ENCODE measurements around the gene KIAA0753.

Gene KIAA0753

GRCh38 chr17:6558932-6559752 is 81.4 kb downstream of the KIAA0753 start:
- TF ChIP-seq RAD21 (IDR thresholded peaks at IDR 0.05; ENCODE audit: low read depth) = peak; percentile 37; the same call in 1 of the 2 replicates
- TF ChIP-seq TEAD4 (IDR thresholded peaks at IDR 0.05) = no peak

DNA sequence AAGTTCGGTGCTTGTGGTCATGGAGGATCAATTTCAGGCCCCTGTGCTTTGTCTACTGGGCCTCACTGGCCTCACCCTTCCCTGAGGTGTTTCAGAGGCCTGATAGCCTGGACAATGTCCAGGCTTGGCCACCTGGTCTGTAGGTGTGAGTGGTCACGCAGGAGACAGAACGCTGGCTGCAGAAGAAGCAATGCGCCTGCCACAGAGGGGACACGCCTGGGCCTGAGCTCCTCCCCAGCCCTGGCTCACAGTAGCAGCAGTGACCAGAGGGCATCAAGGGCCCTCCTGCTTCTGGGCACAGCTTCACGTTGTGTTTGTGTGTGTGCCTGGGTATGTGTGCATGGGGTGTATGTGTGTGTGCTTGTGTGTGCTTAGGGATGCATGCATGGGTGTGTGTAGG is 82.2 kb downstream of the KIAA0753 start:
- TF ChIP-seq ZBTB7A (IDR thresholded peaks at IDR 0.05; ENCODE audit: low read depth) (no peak), NFIC (IDR thresholded peaks at IDR 0.05) (no peak), TCF12 (IDR thresholded peaks at IDR 0.05; ENCODE audit: low read depth) (no peak), TEAD4 (IDR thresholded peaks at IDR 0.05) (no peak), CREB1 (IDR thresholded peaks at IDR 0.05; ENCODE audit: low read depth) (no peak), TAF1 (IDR thresholded peaks at IDR 0.05; ENCODE audit: low read depth) (no peak), EGR1 (IDR thresholded peaks at IDR 0.05) (no peak), YY1 (IDR thresholded peaks at IDR 0.05; ENCODE audit: low read depth) (no peak), RAD21 (IDR thresholded peaks at IDR 0.05; ENCODE audit: low read depth) (no peak), CEBPB (IDR thresholded peaks at IDR 0.05) (no peak), EP300 (IDR thresholded peaks at IDR 0.05; ENCODE audit: borderline replicate concordance) (no peak), FOXM1 (IDR thresholded peaks at IDR 0.05; ENCODE audit: borderline replicate concordance, low read depth) (no peak)
- TF ChIP-seq, protein P1, sequence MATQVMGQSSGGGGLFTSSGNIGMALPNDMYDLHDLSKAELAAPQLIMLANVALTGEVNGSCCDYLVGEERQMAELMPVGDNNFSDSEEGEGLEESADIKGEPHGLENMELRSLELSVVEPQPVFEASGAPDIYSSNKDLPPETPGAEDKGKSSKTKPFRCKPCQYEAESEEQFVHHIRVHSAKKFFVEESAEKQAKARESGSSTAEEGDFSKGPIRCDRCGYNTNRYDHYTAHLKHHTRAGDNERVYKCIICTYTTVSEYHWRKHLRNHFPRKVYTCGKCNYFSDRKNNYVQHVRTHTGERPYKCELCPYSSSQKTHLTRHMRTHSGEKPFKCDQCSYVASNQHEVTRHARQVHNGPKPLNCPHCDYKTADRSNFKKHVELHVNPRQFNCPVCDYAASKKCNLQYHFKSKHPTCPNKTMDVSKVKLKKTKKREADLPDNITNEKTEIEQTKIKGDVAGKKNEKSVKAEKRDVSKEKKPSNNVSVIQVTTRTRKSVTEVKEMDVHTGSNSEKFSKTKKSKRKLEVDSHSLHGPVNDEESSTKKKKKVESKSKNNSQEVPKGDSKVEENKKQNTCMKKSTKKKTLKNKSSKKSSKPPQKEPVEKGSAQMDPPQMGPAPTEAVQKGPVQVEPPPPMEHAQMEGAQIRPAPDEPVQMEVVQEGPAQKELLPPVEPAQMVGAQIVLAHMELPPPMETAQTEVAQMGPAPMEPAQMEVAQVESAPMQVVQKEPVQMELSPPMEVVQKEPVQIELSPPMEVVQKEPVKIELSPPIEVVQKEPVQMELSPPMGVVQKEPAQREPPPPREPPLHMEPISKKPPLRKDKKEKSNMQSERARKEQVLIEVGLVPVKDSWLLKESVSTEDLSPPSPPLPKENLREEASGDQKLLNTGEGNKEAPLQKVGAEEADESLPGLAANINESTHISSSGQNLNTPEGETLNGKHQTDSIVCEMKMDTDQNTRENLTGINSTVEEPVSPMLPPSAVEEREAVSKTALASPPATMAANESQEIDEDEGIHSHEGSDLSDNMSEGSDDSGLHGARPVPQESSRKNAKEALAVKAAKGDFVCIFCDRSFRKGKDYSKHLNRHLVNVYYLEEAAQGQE (IDR thresholded peaks at IDR 0.05; ENCODE audit: low read depth) = no peak
- TF ChIP-seq, protein P2, sequence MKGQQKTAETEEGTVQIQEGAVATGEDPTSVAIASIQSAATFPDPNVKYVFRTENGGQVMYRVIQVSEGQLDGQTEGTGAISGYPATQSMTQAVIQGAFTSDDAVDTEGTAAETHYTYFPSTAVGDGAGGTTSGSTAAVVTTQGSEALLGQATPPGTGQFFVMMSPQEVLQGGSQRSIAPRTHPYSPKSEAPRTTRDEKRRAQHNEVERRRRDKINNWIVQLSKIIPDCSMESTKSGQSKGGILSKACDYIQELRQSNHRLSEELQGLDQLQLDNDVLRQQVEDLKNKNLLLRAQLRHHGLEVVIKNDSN (IDR thresholded peaks at IDR 0.05) = no peak
- TF ChIP-seq, protein P3, sequence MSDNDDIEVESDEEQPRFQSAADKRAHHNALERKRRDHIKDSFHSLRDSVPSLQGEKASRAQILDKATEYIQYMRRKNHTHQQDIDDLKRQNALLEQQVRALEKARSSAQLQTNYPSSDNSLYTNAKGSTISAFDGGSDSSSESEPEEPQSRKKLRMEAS (IDR thresholded peaks at IDR 0.05) = no peak

DNA sequence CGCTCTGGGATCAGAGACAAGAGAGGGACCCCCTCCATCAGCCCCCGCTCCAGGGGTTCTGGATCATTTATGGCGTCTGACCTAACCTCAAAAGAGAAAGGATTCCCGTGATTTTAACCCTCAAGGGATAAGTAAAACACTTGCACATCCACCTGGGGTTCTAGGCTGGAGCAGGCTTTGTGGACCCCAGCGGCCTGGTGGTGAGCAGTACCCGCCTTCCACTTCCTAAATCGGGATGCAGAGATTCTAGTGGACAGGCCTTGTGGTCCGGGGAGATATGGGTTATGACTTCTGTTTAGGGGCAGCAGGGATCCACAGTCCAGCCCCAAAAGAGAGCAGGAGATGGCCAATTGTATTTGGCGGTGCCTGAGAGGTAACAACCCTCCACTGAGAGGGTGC is 83.5 kb downstream of the KIAA0753 start:
- TF ChIP-seq EGR1 (IDR thresholded peaks at IDR 0.05) = no peak
- TF ChIP-seq, protein P3 (IDR thresholded peaks at IDR 0.05) = no peak
- TF ChIP-seq FOXM1 (IDR thresholded peaks at IDR 0.05; ENCODE audit: borderline replicate concordance, low read depth) = no peak
- no peak for TF ChIP-seq ZBTB7A (IDR thresholded peaks at IDR 0.05; ENCODE audit: low read depth)

DNA sequence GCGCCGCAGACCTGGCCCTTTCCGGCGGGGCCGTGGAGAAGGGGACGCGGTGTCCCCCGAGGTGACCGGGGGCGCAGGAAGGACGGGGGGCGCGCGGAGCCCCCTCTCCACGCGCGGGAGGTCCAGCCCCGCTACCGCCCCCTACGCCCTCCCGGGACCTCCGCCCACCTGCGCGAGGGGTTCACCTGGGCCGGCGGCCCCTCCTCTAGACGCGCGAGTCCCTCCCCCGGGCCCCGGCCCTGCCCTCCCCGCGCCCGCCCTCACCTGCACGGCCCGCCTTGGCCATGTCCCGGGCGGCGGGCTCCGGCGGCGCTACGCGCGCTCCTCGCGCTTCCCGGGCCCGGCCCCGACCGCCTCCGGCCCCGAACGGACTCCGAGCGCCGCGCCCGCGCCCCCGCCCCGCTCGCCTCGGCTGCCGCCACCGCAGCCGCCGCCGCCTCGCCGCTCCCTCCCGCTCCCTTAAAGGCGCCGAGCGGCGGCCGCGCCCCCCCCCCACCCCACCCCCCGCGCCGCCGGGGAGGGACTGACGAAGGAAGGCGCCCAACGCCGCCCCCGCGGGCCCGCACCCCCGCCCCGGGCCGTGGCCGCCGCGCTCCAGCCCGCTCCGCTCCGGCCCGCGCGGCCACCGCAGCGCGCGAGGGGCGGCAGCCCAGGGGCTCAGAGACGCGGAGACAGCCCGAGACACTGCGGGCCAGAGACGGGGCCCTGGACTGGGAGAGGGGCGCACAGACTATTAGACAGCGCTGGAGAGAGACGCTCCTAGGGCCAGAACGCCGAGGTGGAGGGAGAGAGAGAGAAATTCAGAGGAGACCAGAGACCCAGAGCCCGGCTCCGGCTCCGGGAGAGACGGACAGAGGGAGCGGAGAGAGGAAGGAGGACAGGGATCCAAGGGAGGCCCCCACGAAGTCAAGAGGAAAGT is 84.1 kb downstream of the KIAA0753 start, which contains the start of gene PITPNM3:
TSS of gene PITPNM3 (minus strand) at position 435 of the 919 bp plus-strand sequence. CDS start at position 286, 149 bp downstream.
- TF ChIP-seq CEBPB (IDR thresholded peaks at IDR 0.05) (no peak), ZBTB7A (IDR thresholded peaks at IDR 0.05; ENCODE audit: low read depth) (peak; percentile 86; the same call in 1 of the 2 replicates)

DNA sequence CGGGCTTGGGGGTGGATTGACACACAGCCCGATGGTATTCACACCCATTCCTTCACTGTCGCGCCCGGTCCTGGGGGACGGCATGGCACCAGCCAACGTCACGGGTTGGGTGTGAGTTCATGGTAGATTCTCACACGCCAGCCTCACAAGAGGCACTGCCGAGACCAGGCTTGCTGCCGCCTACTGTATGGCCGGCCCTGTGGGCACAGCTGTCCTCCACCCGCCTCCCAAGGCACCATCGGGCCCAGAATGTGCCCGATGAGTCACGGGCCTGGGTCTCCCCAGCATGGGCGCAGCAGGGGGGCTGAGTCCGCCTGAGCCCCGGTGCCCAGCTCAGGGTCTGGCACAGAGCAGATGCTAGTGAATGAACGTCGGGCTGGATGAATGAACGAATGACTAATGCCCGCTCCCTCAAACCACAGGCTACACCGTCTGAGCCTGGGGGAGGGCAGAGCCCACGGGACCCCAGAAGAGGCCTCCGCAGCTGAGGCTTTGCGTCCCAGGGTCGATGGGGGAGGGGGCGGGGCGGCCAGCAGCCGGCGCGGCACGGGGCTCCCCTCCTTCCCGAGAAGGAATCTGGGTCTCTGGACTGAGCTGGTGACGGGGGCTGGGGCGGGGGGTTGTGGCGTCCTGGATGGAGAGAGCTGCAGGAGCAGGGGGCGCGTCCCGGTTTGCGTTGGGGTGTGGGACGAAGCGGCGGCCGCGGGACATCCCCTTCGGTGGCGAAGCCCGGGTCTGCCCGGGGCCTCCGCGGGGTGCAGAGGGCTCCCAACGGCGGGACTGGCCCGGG is 85.0 kb downstream of the KIAA0753 start:
- TF ChIP-seq FOXM1 (IDR thresholded peaks at IDR 0.05; ENCODE audit: borderline replicate concordance, low read depth) (no peak), CEBPB (IDR thresholded peaks at IDR 0.05) (no peak), EGR1 (IDR thresholded peaks at IDR 0.05) (no peak), ZBTB7A (IDR thresholded peaks at IDR 0.05; ENCODE audit: low read depth) (peak; percentile 82; the same call in 1 of the 2 replicates), NFIC (IDR thresholded peaks at IDR 0.05) (no peak), EP300 (IDR thresholded peaks at IDR 0.05; ENCODE audit: borderline replicate concordance) (no peak), CREB1 (IDR thresholded peaks at IDR 0.05; ENCODE audit: low read depth) (no peak), RAD21 (IDR thresholded peaks at IDR 0.05; ENCODE audit: low read depth) (peak; percentile 6; the same call in 1 of the 2 replicates), YY1 (IDR thresholded peaks at IDR 0.05; ENCODE audit: low read depth) (peak; percentile 43; the same call in 1 of the 2 replicates), TCF12 (IDR thresholded peaks at IDR 0.05; ENCODE audit: low read depth) (no peak; the same call in 1 of the 2 replicates), TAF1 (IDR thresholded peaks at IDR 0.05; ENCODE audit: low read depth) (0 out of 2 replicates have a peak, but pooled peaks have one; percentile 30), TEAD4 (IDR thresholded peaks at IDR 0.05) (0 out of 2 replicates have a peak, but pooled peaks have one; percentile 7)
- TF ChIP-seq, protein P3 (IDR thresholded peaks at IDR 0.05) = 0 out of 2 replicates have a peak, but pooled peaks have one; percentile 23
- TF ChIP-seq, protein P1 (IDR thresholded peaks at IDR 0.05; ENCODE audit: low read depth) = no peak
- TF ChIP-seq, protein P2 (IDR thresholded peaks at IDR 0.05) = no peak
